H1 (cell line): Measurements from ENCODE around the gene RTTN. TPM values are rescaled to one million over a fixed set of nuclear protein-coding genes. Genes with fewer than 3 reads are reported as not detected.

ENCODE experiments used
- CTCF ChIA-PET: fragments of 300-600 bp; sonication (Branson Sonifier 250); formaldehyde crosslinking; loops from one replicate; lab custom pipeline; 2021; ENCODE audit not compliant: partially characterized antibody; lab: Charles Lee
- POLR2A ChIA-PET: fragments of 300-600 bp; sonication (Branson Sonifier 250); formaldehyde crosslinking; loops from one replicate; lab custom pipeline; 2021; ENCODE audit warnings: inconsistent platforms; ENCODE audit not compliant: partially characterized antibody; lab: Charles Lee
- DNase-seq, 2 experiments: peaks; one replicate each; pipeline versions ENCODE4 v3.0.0 to v3.0.0-alpha.2; 2010 to 2022; ENCODE audit warnings: low spot score in 2 of 2, low read depth in 1 of 2, mixed read lengths in 1 of 2
- FAIRE-seq: peaks from 2 replicates; lab custom pipeline; 2011; peaks lifted over from hg19 to GRCh38; lab: Jason Lieb, UNC
- H2AFZ ChIP-seq: 2 replicates; pipeline ENCODE4 v1.8.1; 2012; ENCODE audit warnings: low read length, inconsistent platforms
- H2AK5ac ChIP-seq: 2 replicates; pipeline ENCODE4 v1.6.1; 2013; ENCODE audit warnings: low read depth, low read length
- H2BK120ac ChIP-seq: replicated peaks from 2 replicates; pipeline ENCODE3; 2013; ENCODE audit warnings: low read depth, low read length, inconsistent platforms
- H2BK12ac ChIP-seq: 2 replicates; pipeline ENCODE4 v1.6.1; 2013; ENCODE audit warnings: low read depth, low read length
- H2BK15ac ChIP-seq: 2 replicates; pipeline ENCODE4 v1.6.1; 2013; ENCODE audit warnings: low read length
- H2BK20ac ChIP-seq: 2 replicates; pipeline ENCODE4 v1.6.1; 2013; ENCODE audit warnings: low read length
- H2BK5ac ChIP-seq: 2 replicates; pipeline ENCODE4 v1.6.1; 2013; ENCODE audit warnings: low read depth, low read length
- H3K14ac ChIP-seq: 2 replicates; pipeline ENCODE4 v1.6.1; 2013; ENCODE audit warnings: inconsistent platforms; ENCODE audit not compliant: insufficient read length
- H3K18ac ChIP-seq: 2 replicates; pipeline ENCODE4 v1.6.1; 2013; ENCODE audit warnings: low read length; ENCODE audit errors: extremely low read depth
- H3K23ac ChIP-seq: 2 replicates; pipeline ENCODE4 v1.6.1; 2013; ENCODE audit warnings: inconsistent platforms; ENCODE audit not compliant: insufficient read length
- H3K23me2 ChIP-seq: 2 replicates; pipeline ENCODE4 v1.6.1; 2013; ENCODE audit warnings: low read depth, low read length
- H3K27ac ChIP-seq: 2 replicates; pipeline ENCODE4 v1.6.1; 2011; ENCODE audit warnings: low read depth, low read length, inconsistent platforms
- H3K27me3 ChIP-seq, 4 experiments: replicated peaks in 1 of 4; 1 replicate in 1 of 4; 2 replicates in 3 of 4; pipeline versions ENCODE4 v1.6.1 to v1.8.1; 2011 to 2013; ENCODE audit warnings: low read length in 3 of 4, mild to moderate bottlenecking in 3 of 4, inconsistent platforms in 2 of 4, mixed read lengths in 2 of 4, moderate library complexity in 1 of 4; ENCODE audit not compliant: control insufficient read depth in 3 of 4, insufficient read depth in 3 of 4; ENCODE audit errors: extremely low read depth in 1 of 4
- H3K36me3 ChIP-seq, 4 experiments: 2 replicates each; pipeline versions ENCODE4 v1.6.1 to v1.8.1; 2011 to 2013; ENCODE audit warnings: mild to moderate bottlenecking in 4 of 4, low read length in 3 of 4, moderate library complexity in 2 of 4, control low read depth in 1 of 4, inconsistent platforms in 1 of 4; ENCODE audit not compliant: insufficient read depth in 4 of 4, control insufficient read depth in 2 of 4
- H3K4ac ChIP-seq: replicated peaks from 2 replicates; pipeline ENCODE3; 2013; ENCODE audit warnings: low read length, low read depth, mixed read lengths, inconsistent platforms; ENCODE audit not compliant: insufficient read length
- H3K4me1 ChIP-seq, 4 experiments: replicated peaks in 1 of 4; 1 replicate in 1 of 4; 2 replicates in 3 of 4; pipeline versions ENCODE4 v1.6.1 to v1.8.1; 2011 to 2013; ENCODE audit warnings: low read length in 3 of 4, inconsistent platforms in 2 of 4, mixed read lengths in 1 of 4; ENCODE audit not compliant: insufficient read depth in 4 of 4, control insufficient read depth in 3 of 4
- H3K4me2 ChIP-seq, 2 experiments: 2 replicates each; pipeline versions ENCODE4 v1.6.1 to v1.8.1; 2011 to 2013; ENCODE audit warnings: low read depth in 2 of 2, low read length in 2 of 2, control low read depth in 1 of 2, inconsistent platforms in 1 of 2, mild to moderate bottlenecking in 1 of 2; ENCODE audit not compliant: insufficient read depth in 1 of 2
- H3K4me3 ChIP-seq, 4 experiments: fragments of 200-600, 300-600 bp in 1 of 4; sonication (generic), shearing (Covaris generic), sonication (Bioruptor Twin) in 1 of 4; 2 replicates each; pipeline versions ENCODE4 v1.5.1 to v1.8.1; 2011 to 2016; ENCODE audit warnings: low read length in 4 of 4, low read depth in 3 of 4, control low read depth in 2 of 4, inconsistent platforms in 2 of 4, mild to moderate bottlenecking in 2 of 4, mixed read lengths in 1 of 4, moderate library complexity in 1 of 4; ENCODE audit not compliant: insufficient read depth in 2 of 4; ENCODE audit errors: extremely low read depth in 1 of 4
- H3K56ac ChIP-seq: replicated peaks from 2 replicates; pipeline ENCODE3; 2013; ENCODE audit warnings: low read depth, mild to moderate bottlenecking, mixed read lengths, low read length, inconsistent platforms; ENCODE audit not compliant: insufficient read length
- H3K79me1 ChIP-seq: 2 replicates; pipeline ENCODE4 v1.6.1; 2013; ENCODE audit warnings: low read depth, low read length, control low read depth
- H3K79me2 ChIP-seq, 2 experiments: 2 replicates each; pipeline versions ENCODE4 v1.6.1 to v1.8.1; 2012 to 2013; ENCODE audit warnings: low read length in 2 of 2, mild to moderate bottlenecking in 2 of 2, inconsistent platforms in 1 of 2; ENCODE audit not compliant: insufficient read depth in 2 of 2, control insufficient read depth in 1 of 2
- H3K9ac ChIP-seq, 4 experiments: replicated peaks in 1 of 4; 1 replicate in 1 of 4; 2 replicates in 3 of 4; pipeline versions ENCODE4 v1.6.1 to v1.8.1; 2011 to 2013; ENCODE audit warnings: low read depth in 3 of 4, low read length in 3 of 4, control low read depth in 2 of 4, mild to moderate bottlenecking in 2 of 4, moderate library complexity in 2 of 4, inconsistent platforms in 1 of 4; ENCODE audit errors: extremely low read depth in 1 of 4
- H3K9me3 ChIP-seq, 2 experiments: 2 replicates each; pipeline versions ENCODE4 v1.6.1 to v1.8.1; 2012 to 2013; ENCODE audit warnings: mild to moderate bottlenecking in 2 of 2, moderate library complexity in 2 of 2, control low read depth in 1 of 2, inconsistent platforms in 1 of 2, low read depth in 1 of 2, low read length in 1 of 2, mixed read lengths in 1 of 2; ENCODE audit not compliant: insufficient read depth in 2 of 2
- H4K20me1 ChIP-seq, 2 experiments: replicated peaks in 1 of 2; 2 replicates each; pipeline versions ENCODE3 to v1.8.1; 2011 to 2013; ENCODE audit warnings: inconsistent platforms in 2 of 2, low read length in 2 of 2, mild to moderate bottlenecking in 1 of 2; ENCODE audit not compliant: insufficient read depth in 2 of 2, control insufficient read depth in 1 of 2
- H4K5ac ChIP-seq: 2 replicates; pipeline ENCODE4 v1.6.1; 2013; ENCODE audit warnings: low read length, low read depth, mixed read lengths, inconsistent platforms; ENCODE audit not compliant: insufficient read length
- H4K8ac ChIP-seq: 2 replicates; pipeline ENCODE4 v1.8.0; 2013; ENCODE audit warnings: mild to moderate bottlenecking, moderate library complexity, low read length, inconsistent platforms; ENCODE audit not compliant: insufficient read depth; ENCODE audit errors: extremely low read depth
- H4K91ac ChIP-seq: replicated peaks from 2 replicates; pipeline ENCODE3; 2013; ENCODE audit warnings: low read length, mixed read lengths, inconsistent platforms; ENCODE audit not compliant: insufficient read length
- ASH2L ChIP-seq: fragments of 200-600, 300-600 bp; sonication (generic); IDR thresholded peaks from one replicate; pipeline ENCODE4 v1.7.1; 2017; ENCODE audit warnings: low read length
- BCL11A ChIP-seq, 2 experiments: IDR thresholded peaks; one replicate each; pipeline ENCODE4 v1.6.1; 2011; ENCODE audit warnings: low read depth in 2 of 2, low read length in 2 of 2, mild to moderate bottlenecking in 2 of 2
- CBX8 ChIP-seq: fragments of 300-800, 300-1000 bp; sonication (generic); IDR thresholded peaks from 2 replicates; pipeline ENCODE4 v1.7.1; 2016; ENCODE audit warnings: low read depth, low read length, borderline replicate concordance
- CHD2 ChIP-seq: IDR thresholded peaks from 2 replicates; pipeline ENCODE4 v1.6.1; 2012; ENCODE audit warnings: low read length, improper control_type of control experiment
- EZH2 ChIP-seq: fragments of 200-600 bp; sonication (generic); IDR thresholded peaks from 2 replicates; pipeline ENCODE4 v1.7.1; 2012; ENCODE audit warnings: low read depth, mild to moderate bottlenecking, moderate library complexity, low read length, inconsistent platforms; ENCODE audit not compliant: severe bottlenecking
- FOSL1 ChIP-seq: IDR thresholded peaks from 2 replicates; pipeline ENCODE4 v1.6.1; 2011; ENCODE audit warnings: mild to moderate bottlenecking, low read depth, low read length, moderate library complexity; ENCODE audit not compliant: insufficient read depth
- JUN ChIP-seq: IDR thresholded peaks from 2 replicates; pipeline ENCODE4 v1.6.1; 2011; ENCODE audit warnings: low read depth, mild to moderate bottlenecking, improper control_type of control experiment, low read length
- KDM5A ChIP-seq: fragments of 200-600 bp; IDR thresholded peaks from 2 replicates; pipeline ENCODE4 v1.7.1; 2012; ENCODE audit warnings: mild to moderate bottlenecking, low read length, inconsistent platforms, mixed read lengths
- MAX ChIP-seq: IDR thresholded peaks from 2 replicates; pipeline ENCODE4 v1.6.1; 2012; ENCODE audit warnings: inconsistent platforms
- POLR2AphosphoS5 ChIP-seq: IDR thresholded peaks from 2 replicates; pipeline ENCODE4 v1.6.1; 2011; ENCODE audit warnings: low read depth, low read length
- SIN3A ChIP-seq, 2 experiments: IDR thresholded peaks in 1 of 2; conservative IDR thresholded peaks in 1 of 2; 2 replicates each; pipeline ENCODE4 v1.6.1; 2011 to 2012; ENCODE audit warnings: low read length in 2 of 2, improper control_type of control experiment in 1 of 2, low read depth in 1 of 2, mild to moderate bottlenecking in 1 of 2
- SP2 ChIP-seq: IDR thresholded peaks from 2 replicates; pipeline ENCODE4 v1.6.1; 2012; ENCODE audit warnings: mild to moderate bottlenecking, low read length, inconsistent platforms
- USF2 ChIP-seq: IDR thresholded peaks from 2 replicates; pipeline ENCODE4 v1.6.1; 2011; ENCODE audit warnings: low read length, improper control_type of control experiment
- ZNF274 ChIP-seq: IDR thresholded peaks from 2 replicates; pipeline ENCODE4 v1.7.0; 2012; ENCODE audit warnings: low read length, borderline replicate concordance; ENCODE audit errors: extremely low read depth
- WGBS, 2 experiments: shearing (Covaris generic) in 1 of 2; methylation state at CpG; one replicate each; pipeline versions ENCODE4 v1.1.6 to v1.1.7; 2013 to 2015; ENCODE audit warnings: low lambda C conversion rate in 2 of 2, mixed read lengths in 2 of 2, inconsistent platforms in 1 of 2, low coverage in 1 of 2, missing lambda C conversion rate in 1 of 2; ENCODE audit not compliant: insufficient replicate concordance in 2 of 2, insufficient coverage in 1 of 2, insufficient read length in 1 of 2; ENCODE audit errors: extremely low coverage in 1 of 2, missing lambda C conversion rate in 1 of 2; 5-methylcytosine and 5-hydroxymethylcytosine counted together
- polyA plus RNA-seq, 7 experiments: library from polyadenylated mRNA; depleted of rRNA in 3 of 7; stranded (reverse) in 5 of 7; unstranded in 2 of 7; fragments of >200 nt in 5 of 7; fragments of 200-250 nt in 2 of 7; gene quantifications; 1 replicate in 5 of 7; 2 replicates in 1 of 7; 4 replicates in 1 of 7; pipeline versions ENCODE4 v1.2.1 to v1.2.3, GENCODE V29; 2011 to 2013; ENCODE audit warnings: missing spikeins in 2 of 7, mixed read lengths in 2 of 7
- total RNA-seq: library from RNA; stranded (reverse); fragmentation: NEBNext Ultra II Directional; extraction: Animal tissue kit (Norgen Biotek cat#: 25700); gene quantifications from 2 replicates; pipeline ENCODE4 v1.2.1, GENCODE V29; 2021

The RTTN gene
- total and polyA plus RNA-seq, 2 of the 8 experiments (the other 6 are each of a cell fraction or from before 2014, with no cell fraction given): 9.1 to 21.4 TPM

- Histone ChIP-seq H4K8ac (no peak overlapping the region), H3K9ac (no peak overlapping the region), H3K14ac (no peak overlapping the region), H2BK20ac (no peak overlapping the region), H3K79me1 (no peaks in the 10 kb centered on the region), H3K23me2 (no peaks in the 10 kb centered on the region), H4K5ac (no peak overlapping the region), H2AFZ (no peak overlapping the region), H3K27ac (no peak overlapping the region), H3K4me1 (peaks cover 5 to 8% (median 7%) of the 10 kb centered on the region in 4 experiments; a peak in 4 of 7 replicates), H2BK5ac (no peak overlapping the region), H4K91ac (no peak overlapping the region), H3K9me3 (no peaks in the 10 kb centered on the region), H4K20me1 (no peaks in the 10 kb centered on the region), H3K56ac (no peak overlapping the region), H2AK5ac (no peak overlapping the region), H3K79me2 (no peaks in the 10 kb centered on the region), H3K4me2 (no peak overlapping the region), H3K23ac (no peak overlapping the region), H3K36me3 (no peaks in the 10 kb centered on the region), H3K18ac (no peak overlapping the region), H3K4ac (no peak overlapping the region), H3K4me3 (no peak overlapping the region), H2BK120ac (no peak overlapping the region), H3K27me3 (no peaks in the 10 kb centered on the region), H2BK15ac (no peak overlapping the region), H2BK12ac (no peak overlapping the region)
- DNase-seq (no peak), FAIRE-seq (no peak)
- POLR2A ChIA-PET: no interaction called here
- CTCF ChIA-PET: no interaction called here
- WGBS, 2 experiments: 89% methylated on average over 1 of the region's 1 CpG; no CpG with 5 or more reads in 1 of the 2 experiments
- TF ChIP-seq EZH2 (no peak), FOSL1 (no peak), ASH2L (no peak), USF2 (no peak), ZNF274 (no peak), SP2 (no peak), BCL11A (IDR thresholded peaks at IDR 0.05; ENCODE audit: low read depth in 2 of 2, low read length in 2 of 2) (no peak), SIN3A (conservative IDR thresholded peaks at IDR 0.05 in 1 of 2, IDR thresholded peaks at IDR 0.05 in 1 of 2; ENCODE audit: low read depth in 1 of 2, low read length in 2 of 2) (no peak), POLR2AphosphoS5 (no peak), CBX8 (no peak), KDM5A (no peak), JUN (no peak), MAX (no peak), CHD2 (no peak)
Measured at GRCh38 chr18:69992776-69993175, 212.7 kb downstream of the RTTN start.
